A549 treated with Hydrocortisone at 1 μM for 4 hours (cell line): ENCODE results near the gene CENPV. TPM values are rescaled to one million over a fixed set of nuclear protein-coding genes. Genes with fewer than 3 reads are reported as not detected.

ENCODE experiments used
- total RNA-seq: library from RNA; stranded (reverse); fragments of 200-300 nt; extraction: Qiagen RNA extraction; gene quantifications from 5 replicates; pipeline ENCODE4 v1.2.3, GENCODE V29; 2022

Gene CENPV
- total RNA-seq = 114 to 160 TPM (median 157 TPM) in 5 replicates

DNA sequence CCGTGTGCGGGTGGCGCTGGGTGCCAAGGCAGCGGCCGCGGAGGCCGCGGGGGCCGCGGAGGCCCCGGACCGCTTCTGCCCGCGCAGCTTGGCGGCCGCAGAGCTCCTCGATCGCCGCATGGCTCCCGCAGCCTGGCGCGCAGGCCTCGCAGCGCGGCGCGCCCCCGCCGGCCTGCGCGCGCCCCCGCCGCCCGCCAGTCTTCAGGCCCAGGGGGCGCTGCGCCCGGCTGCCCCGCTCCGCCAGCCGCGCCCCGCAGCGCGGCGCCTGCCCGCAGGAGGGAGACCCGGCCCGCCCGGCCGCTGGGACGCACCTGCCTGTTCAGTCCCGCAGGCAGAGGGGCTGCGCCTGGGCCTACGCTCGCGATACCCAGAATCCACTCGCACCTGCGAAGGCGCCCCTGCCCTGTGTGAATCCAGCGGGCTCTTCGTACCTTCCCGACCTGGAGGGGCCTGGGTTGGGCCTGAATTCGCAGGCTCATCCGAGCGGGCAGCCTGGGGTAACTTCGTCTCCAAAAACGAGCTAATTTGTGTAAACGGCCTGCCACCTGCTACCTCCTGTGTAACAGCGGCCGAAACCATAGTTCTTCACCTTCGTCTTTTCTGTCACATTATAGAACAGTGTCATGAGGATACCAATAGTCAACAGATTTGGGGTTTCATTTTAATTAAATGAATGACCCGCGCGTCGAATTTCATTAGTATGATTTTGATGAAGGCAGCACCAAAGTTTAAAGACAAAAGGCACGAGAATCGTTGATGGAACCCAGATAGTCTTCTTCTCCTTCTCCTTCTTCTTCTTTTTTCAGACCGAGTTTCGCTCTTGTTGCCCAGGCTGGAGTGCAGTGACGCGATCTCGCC is at the start of gene CENPV:
CENPV (minus strand) TSS at position 153 of the 858 bp plus-strand sequence; CDS start at position 120, 33 bp downstream.

DNA sequence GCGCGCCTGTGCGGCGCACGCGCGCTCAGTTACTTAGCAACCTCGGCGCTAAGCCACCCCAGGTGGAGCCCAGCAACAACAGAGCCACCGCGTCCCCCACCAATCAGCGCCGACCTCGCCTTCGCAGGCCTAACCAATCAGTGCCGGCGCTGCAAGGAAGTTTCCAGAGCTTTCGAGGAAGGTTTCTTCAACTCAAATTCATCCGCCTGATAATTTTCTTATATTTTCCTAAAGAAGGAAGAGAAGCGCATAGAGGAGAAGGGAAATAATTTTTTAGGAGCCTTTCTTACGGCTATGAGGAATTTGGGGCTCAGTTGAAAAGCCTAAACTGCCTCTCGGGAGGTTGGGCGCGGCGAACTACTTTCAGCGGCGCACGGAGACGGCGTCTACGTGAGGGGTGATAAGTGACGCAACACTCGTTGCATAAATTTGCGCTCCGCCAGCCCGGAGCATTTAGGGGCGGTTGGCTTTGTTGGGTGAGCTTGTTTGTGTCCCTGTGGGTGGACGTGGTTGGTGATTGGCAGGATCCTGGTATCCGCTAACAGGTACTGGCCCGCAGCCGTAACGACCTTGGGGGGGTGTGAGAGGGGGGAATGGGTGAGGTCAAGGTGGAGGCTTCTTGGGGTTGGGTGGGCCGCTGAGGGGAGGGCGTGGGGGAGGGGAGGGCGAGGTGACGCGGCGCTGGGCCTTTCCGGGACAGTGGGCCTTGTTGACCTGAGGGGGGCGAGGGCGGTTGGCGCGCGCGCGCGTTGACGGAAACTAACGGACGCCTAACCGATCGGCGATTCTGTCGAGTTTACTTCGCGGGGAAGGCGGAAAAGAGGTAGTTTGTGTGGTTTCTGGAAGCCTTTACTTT is 27.6 kb upstream of the CENPV start, which contains the start of gene UBB:
UBB (plus strand) TSS at position 452 of the 856 bp plus-strand sequence. CDS start 817 bp downstream, outside the sequence.

Other genes starting within 250 kb of the CENPV start
- 62.3 to 104 TPM (median 70.0 TPM) in 5 replicates for gene NCOR1, start 137.9 kb downstream of the CENPV start, total RNA-seq
- gene PIGL, start 136.3 kb downstream of the CENPV start, total RNA-seq = 16.2 to 20.2 TPM (median 18.0 TPM) in 5 replicates
- gene UBB, start 27.6 kb upstream of the CENPV start, total RNA-seq = 1,797 to 2,428 TPM (median 1,988 TPM) in 5 replicates
- gene TRPV2, start 62.1 kb upstream of the CENPV start, total RNA-seq = 0.20 to 0.55 TPM (median 0.40 TPM) in 5 replicates
- gene LRRC75A, start 138.7 kb upstream of the CENPV start, total RNA-seq = 0.80 to 1.4 TPM (median 0.85 TPM) in 5 replicates
- 9.9 to 15.9 TPM (median 12.7 TPM) in 5 replicates for gene ZNF287, start 215.7 kb upstream of the CENPV start, total RNA-seq